K562 (cell line): ENCODE data around the gene MAP4K4. TPM values are rescaled to one million over a fixed set of nuclear protein-coding genes. Genes with fewer than 3 reads are reported as not detected.

Experiments used
- FOXJ2 ChIP-seq: fragments of 200-800 bp; sonication (Bioruptor generic); IDR thresholded peaks from 2 replicates; pipeline ENCODE4 v1.6.1; 2016; ENCODE audit warnings: missing genetic modification characterization, missing compliant biosample characterization
- HNRNPL ChIP-seq: fragments of 200-400 bp; formaldehyde crosslinking; IDR thresholded peaks from 2 replicates; pipeline ENCODE4 v1.6.1; 2017; ENCODE audit warnings: low read depth, mild to moderate bottlenecking, low read length
- JUNB ChIP-seq: fragments of 450-650 bp; formaldehyde crosslinking; conservative IDR thresholded peaks from 2 replicates; pipeline ENCODE4 v1.4.0; 2020; ENCODE audit warnings: mild to moderate bottlenecking
- MTA2 ChIP-seq: fragments of 450-650 bp; IDR thresholded peaks from 2 replicates; pipeline ENCODE4 v1.6.1; 2016; ENCODE audit warnings: low read depth
- NCOA2 ChIP-seq, 2 experiments: fragments of 450-650 bp; IDR thresholded peaks; 2 replicates each; pipeline ENCODE4 v1.6.1; 2018; ENCODE audit warnings: mild to moderate bottlenecking in 2 of 2, moderate library complexity in 1 of 2; ENCODE audit not compliant: partially characterized antibody in 2 of 2
- SMARCE1 ChIP-seq: fragments of 450-650 bp; IDR thresholded peaks from 2 replicates; pipeline ENCODE4 v1.7.1; 2016; ENCODE audit warnings: mild to moderate bottlenecking
- SOX6 ChIP-seq: fragments of 450-650 bp; IDR thresholded peaks from 2 replicates; pipeline ENCODE4 v1.6.1; 2014; ENCODE audit warnings: mild to moderate bottlenecking
- SRSF1 ChIP-seq: fragments of 200-400 bp; formaldehyde crosslinking; IDR thresholded peaks from 2 replicates; pipeline ENCODE4 v1.6.1; 2017; ENCODE audit warnings: mild to moderate bottlenecking, low read depth, low read length, moderate library complexity
- TEAD4 ChIP-seq, 2 experiments: sonication (generic) in 1 of 2; formaldehyde crosslinking in 1 of 2; IDR thresholded peaks; 2 replicates each; pipeline versions ENCODE4 v1.6.1 to v1.8.0; 2012 to 2022; ENCODE audit warnings: borderline replicate concordance in 1 of 2, inconsistent platforms in 1 of 2, low read length in 1 of 2, mild to moderate bottlenecking in 1 of 2, missing genetic modification reagents in 1 of 2
- ZBTB7A ChIP-seq: IDR thresholded peaks from 2 replicates; pipeline ENCODE4 v1.6.1; 2011; ENCODE audit warnings: low read depth, mild to moderate bottlenecking, low read length, moderate library complexity, borderline replicate concordance; ENCODE audit not compliant: control insufficient read depth
- ZKSCAN1 ChIP-seq: fragments of 150-350 bp; IDR thresholded peaks from 2 replicates; pipeline ENCODE4 v1.6.1; 2016; ENCODE audit warnings: low read depth, low read length
- ZNF23 ChIP-seq: fragments of 250-450 bp; sonication (Bioruptor Pico); IDR thresholded peaks from 2 replicates; pipeline ENCODE4 v1.4.0; 2020; ENCODE audit warnings: mild to moderate bottlenecking
- polyA plus RNA-seq, 8 experiments: library from polyadenylated mRNA; depleted of rRNA in 4 of 8; stranded (reverse) in 5 of 8; unstranded in 3 of 8; fragments of >200 nt; fragmentation: Nextera tagmentation in 2 of 8; fragmentation: Illumina TruSeq in 1 of 8; extraction: Ambion mirVana in 2 of 8; extraction: Trizol in 1 of 8; gene quantifications; 2 replicates each; pipeline versions ENCODE4 v1.2.1 to v1.2.3, GENCODE V29; 2011 to 2014; ENCODE audit warnings: inconsistent platforms in 1 of 8, missing spikeins in 1 of 8
- total RNA-seq, 7 experiments: library from RNA; depleted of rRNA in 6 of 7; stranded (reverse); fragments of >200 nt in 6 of 7; fragmentation: Illumina TruSeq in 2 of 7; extraction: Trizol in 2 of 7; gene quantifications; 2 replicates each; pipeline versions ENCODE4 v1.2.1 to v1.2.3, GENCODE V29; 2011 to 2021; ENCODE audit warnings: low replicate concordance in 1 of 7
- TF ChIP-seq, protein P1 (sequence below): fragments of 450-650 bp; IDR thresholded peaks from 2 replicates; pipeline ENCODE4 v1.7.1; 2018; ENCODE audit warnings: mild to moderate bottlenecking, low read depth; ENCODE audit not compliant: partially characterized antibody
- TF ChIP-seq, protein P2 (sequence below): fragments of 450-650 bp; IDR thresholded peaks from 2 replicates; pipeline ENCODE4 v1.6.1; 2017; ENCODE audit warnings: antibody characterized with exemption, mild to moderate bottlenecking
- TF ChIP-seq, protein P3 (sequence below), 2 experiments: fragments of 450-650 bp; conservative IDR thresholded peaks; 2 replicates each; pipeline ENCODE4 v1.6.1; 2017; ENCODE audit warnings: mild to moderate bottlenecking in 2 of 2, moderate library complexity in 2 of 2

The MAP4K4 gene
- total and polyA plus RNA-seq, 9 of the 15 experiments (the other 6 are each of a cell fraction or from before 2014, with no cell fraction given), result 7.6 to 76.4 (median 50.6) TPM

DNA sequence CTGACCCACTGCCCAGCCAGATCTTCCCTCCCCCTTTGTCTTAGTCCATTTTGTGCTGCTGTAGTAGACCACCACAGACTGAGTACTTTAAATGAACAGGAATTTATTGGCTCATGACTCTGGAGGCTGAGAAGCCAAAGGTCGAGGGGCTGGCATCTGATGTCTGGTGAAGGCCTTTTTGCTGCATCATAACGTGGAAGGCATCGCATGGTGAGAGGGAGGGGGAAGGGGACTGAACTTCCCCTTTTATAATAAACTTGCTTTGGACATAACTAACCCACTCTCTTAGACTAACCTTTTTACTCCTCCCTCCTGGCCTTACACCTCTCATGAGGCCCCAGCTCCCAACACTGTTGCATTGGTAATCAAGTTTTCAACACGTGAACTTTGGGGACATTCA, 83.8 kb downstream of the MAP4K4 start (continued):
- TF ChIP-seq, protein P1, sequence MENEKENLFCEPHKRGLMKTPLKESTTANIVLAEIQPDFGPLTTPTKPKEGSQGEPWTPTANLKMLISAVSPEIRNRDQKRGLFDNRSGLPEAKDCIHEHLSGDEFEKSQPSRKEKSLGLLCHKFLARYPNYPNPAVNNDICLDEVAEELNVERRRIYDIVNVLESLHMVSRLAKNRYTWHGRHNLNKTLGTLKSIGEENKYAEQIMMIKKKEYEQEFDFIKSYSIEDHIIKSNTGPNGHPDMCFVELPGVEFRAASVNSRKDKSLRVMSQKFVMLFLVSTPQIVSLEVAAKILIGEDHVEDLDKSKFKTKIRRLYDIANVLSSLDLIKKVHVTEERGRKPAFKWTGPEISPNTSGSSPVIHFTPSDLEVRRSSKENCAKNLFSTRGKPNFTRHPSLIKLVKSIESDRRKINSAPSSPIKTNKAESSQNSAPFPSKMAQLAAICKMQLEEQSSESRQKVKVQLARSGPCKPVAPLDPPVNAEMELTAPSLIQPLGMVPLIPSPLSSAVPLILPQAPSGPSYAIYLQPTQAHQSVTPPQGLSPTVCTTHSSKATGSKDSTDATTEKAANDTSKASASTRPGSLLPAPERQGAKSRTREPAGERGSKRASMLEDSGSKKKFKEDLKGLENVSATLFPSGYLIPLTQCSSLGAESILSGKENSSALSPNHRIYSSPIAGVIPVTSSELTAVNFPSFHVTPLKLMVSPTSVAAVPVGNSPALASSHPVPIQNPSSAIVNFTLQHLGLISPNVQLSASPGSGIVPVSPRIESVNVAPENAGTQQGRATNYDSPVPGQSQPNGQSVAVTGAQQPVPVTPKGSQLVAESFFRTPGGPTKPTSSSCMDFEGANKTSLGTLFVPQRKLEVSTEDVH, result no peak
- TF ChIP-seq SMARCE1 (0 out of 2 replicates have a peak, but pooled peaks have one; percentile 46), SOX6 (no peak), JUNB (CRISPR knock-in tag) (no peak), ZKSCAN1 (0 out of 2 replicates have a peak, but pooled peaks have one; percentile 48), MTA2 (no peak; the same call in 1 of the 2 replicates), FOXJ2 (tag) (no peak), NCOA2 (IDR thresholded peaks at IDR 0.05; ENCODE audit: partially characterized antibody in 2 of 2) (no peak), HNRNPL (no peak), ZNF23 (CRISPR knock-in tag) (no peak), SRSF1 (no peak), ZBTB7A (no peak), TEAD4 (IDR thresholded peaks at IDR 0.05; ENCODE audit: low read length) (peak; percentile 7; the same call in 1 of the 2 replicates), TEAD4 (CRISPR knock-in tag; IDR thresholded peaks at IDR 0.05; ENCODE audit: borderline replicate concordance) (no peak)
- TF ChIP-seq, protein P2, sequence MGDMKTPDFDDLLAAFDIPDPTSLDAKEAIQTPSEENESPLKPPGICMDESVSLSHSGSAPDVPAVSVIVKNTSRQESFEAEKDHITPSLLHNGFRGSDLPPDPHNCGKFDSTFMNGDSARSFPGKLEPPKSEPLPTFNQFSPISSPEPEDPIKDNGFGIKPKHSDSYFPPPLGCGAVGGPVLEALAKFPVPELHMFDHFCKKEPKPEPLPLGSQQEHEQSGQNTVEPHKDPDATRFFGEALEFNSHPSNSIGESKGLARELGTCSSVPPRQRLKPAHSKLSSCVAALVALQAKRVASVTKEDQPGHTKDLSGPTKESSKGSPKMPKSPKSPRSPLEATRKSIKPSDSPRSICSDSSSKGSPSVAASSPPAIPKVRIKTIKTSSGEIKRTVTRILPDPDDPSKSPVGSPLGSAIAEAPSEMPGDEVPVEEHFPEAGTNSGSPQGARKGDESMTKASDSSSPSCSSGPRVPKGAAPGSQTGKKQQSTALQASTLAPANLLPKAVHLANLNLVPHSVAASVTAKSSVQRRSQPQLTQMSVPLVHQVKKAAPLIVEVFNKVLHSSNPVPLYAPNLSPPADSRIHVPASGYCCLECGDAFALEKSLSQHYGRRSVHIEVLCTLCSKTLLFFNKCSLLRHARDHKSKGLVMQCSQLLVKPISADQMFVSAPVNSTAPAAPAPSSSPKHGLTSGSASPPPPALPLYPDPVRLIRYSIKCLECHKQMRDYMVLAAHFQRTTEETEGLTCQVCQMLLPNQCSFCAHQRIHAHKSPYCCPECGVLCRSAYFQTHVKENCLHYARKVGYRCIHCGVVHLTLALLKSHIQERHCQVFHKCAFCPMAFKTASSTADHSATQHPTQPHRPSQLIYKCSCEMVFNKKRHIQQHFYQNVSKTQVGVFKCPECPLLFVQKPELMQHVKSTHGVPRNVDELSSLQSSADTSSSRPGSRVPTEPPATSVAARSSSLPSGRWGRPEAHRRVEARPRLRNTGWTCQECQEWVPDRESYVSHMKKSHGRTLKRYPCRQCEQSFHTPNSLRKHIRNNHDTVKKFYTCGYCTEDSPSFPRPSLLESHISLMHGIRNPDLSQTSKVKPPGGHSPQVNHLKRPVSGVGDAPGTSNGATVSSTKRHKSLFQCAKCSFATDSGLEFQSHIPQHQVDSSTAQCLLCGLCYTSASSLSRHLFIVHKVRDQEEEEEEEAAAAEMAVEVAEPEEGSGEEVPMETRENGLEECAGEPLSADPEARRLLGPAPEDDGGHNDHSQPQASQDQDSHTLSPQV, result 0 out of 2 replicates have a peak, but pooled peaks have one; percentile 33
- TF ChIP-seq, protein P3, sequence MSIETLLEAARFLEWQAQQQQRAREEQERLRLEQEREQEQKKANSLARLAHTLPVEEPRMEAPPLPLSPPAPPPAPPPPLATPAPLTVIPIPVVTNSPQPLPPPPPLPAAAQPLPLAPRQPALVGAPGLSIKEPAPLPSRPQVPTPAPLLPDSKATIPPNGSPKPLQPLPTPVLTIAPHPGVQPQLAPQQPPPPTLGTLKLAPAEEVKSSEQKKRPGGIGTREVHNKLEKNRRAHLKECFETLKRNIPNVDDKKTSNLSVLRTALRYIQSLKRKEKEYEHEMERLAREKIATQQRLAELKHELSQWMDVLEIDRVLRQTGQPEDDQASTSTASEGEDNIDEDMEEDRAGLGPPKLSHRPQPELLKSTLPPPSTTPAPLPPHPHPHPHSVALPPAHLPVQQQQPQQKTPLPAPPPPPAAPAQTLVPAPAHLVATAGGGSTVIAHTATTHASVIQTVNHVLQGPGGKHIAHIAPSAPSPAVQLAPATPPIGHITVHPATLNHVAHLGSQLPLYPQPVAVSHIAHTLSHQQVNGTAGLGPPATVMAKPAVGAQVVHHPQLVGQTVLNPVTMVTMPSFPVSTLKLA (conservative IDR thresholded peaks at IDR 0.05), result 0 out of 4 replicates have a peak, but pooled peaks have one; percentile 20 to 34
